ENCODE data around the gene ARCN1.

The ARCN1 gene

DNA sequence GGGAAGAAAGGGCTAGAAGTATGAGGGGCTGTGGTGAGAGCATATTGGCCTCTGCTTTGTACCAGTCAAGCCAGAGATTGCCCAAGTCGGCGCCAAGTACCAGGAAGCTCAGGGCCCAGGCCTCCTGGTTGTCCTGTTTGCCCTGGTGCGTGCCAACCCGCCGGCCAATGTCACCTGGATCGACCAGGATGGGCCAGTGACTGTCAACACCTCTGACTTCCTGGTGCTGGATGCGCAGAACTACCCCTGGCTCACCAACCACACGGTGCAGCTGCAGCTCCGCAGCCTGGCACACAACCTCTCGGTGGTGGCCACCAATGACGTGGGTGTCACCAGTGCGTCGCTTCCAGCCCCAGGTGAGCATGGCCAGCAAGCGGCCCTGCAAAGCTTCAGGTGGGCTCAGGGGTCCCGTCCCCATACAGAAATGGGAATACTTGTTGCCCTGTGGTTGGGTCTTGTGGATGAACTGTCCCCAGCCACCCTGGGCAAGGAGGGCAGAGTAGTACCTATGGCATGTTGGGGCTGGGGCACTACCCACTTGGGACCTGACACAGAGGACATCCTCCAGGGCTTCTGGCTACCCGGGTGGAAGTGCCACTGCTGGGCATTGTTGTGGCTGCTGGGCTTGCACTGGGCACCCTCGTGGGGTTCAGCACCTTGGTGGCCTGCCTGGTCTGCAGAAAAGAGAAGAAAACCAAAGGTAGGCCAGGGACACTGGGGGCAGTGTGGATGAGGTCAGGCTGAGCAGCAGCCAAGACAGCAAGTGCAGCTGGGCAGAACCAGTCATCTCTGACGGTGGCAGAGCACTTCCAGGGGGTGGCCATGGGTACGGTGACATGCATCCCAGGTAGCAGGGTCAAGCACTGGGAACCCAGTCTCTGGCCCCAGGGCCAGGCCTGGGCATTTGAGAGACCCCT, 39.1 kb upstream of the ARCN1 start:
- TF ChIP-seq CTCF (IDR thresholded peaks at IDR 0.05; ENCODE audit: low read depth, low read length), result no peak
- no peak overlapping the region for H3K4me3 ChIP-seq (ENCODE audit: low read depth, low read length)

DNA sequence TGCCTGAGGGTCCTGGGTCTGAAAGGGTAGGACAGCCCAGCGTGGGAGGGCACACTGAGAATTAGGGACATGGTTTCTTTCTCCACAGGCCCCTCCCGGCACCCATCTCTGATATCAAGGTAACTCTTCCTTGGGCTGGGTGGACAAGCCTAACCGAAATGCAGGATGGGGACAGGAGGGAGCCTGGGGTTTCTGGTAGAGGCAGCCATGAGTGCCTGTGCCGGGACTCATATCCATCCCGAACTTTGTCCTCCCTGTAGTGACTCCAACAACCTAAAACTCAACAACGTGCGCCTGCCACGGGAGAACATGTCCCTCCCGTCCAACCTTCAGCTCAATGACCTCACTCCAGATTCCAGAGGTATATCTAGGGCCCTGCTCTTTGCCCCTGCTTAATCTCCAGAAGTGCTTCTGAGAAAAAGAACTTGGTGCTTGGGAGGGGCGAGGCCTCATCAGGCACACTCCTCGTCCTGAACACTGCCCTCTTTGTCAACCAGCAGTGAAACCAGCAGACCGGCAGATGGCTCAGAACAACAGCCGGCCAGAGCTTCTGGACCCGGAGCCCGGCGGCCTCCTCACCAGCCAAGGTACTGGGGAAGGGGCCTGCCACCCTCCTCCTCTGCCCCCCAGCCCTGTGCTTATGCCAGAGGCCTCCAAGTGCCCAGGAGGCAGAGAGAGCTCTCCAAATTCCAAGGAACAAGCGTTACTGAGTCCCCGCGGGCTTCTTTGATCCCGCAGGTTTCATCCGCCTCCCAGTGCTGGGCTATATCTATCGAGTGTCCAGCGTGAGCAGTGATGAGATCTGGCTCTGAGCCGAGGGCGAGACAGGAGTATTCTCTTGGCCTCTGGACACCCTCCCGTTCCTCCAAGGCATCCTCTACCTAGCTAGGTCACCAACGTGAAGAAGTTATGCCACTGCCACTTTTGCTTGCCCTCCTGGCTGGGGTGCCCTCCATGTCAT, 38.2 kb upstream of the ARCN1 start:
- no peak overlapping the region for H3K4me3 ChIP-seq (ENCODE audit: low read depth, low read length)
- no peak for TF ChIP-seq CTCF (IDR thresholded peaks at IDR 0.05; ENCODE audit: low read depth, low read length)

DNA sequence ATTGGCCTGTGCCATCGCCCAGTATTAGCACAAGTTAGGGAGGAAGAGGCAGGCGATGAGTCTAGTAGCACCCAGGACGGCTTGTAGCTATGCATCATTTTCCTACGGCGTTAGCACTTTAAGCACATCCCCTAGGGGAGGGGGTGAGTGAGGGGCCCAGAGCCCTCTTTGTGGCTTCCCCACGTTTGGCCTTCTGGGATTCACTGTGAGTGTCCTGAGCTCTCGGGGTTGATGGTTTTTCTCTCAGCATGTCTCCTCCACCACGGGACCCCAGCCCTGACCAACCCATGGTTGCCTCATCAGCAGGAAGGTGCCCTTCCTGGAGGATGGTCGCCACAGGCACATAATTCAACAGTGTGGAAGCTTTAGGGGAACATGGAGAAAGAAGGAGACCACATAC, 36.9 kb upstream of the ARCN1 start:
- no peak overlapping the region for H3K4me3 ChIP-seq (ENCODE audit: low read depth, low read length)
- TF ChIP-seq CTCF (IDR thresholded peaks at IDR 0.05; ENCODE audit: low read depth, low read length), result no peak

DNA sequence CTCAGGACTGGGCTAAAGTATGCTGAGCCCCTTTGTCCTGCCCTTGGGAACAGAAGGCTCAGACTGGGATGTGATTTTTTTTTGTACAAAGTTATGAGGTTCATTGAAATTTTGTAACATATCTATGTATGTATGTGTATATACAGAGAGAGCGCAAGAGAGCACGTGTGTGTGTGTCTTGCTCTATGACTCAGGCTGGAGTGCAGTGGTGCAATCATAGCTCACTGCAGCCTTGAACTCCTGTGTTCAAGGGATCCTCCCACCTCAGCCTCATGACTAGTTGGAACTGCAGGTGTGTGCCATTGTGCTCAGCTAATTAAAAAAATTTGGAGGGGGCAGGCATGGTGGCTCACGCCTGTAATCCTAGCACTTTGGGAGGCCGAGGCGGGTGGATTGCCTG, 35.5 kb upstream of the ARCN1 start:
- no peak for TF ChIP-seq CTCF (IDR thresholded peaks at IDR 0.05; ENCODE audit: low read depth, low read length)
- no peak overlapping the region for H3K4me3 ChIP-seq (ENCODE audit: low read depth, low read length)

GRCh38 chr11:118537409-118537980, 34.7 kb upstream of the ARCN1 start:
- H3K4me3 ChIP-seq (ENCODE audit: low read depth, low read length), result no peak overlapping the region
- no peak for TF ChIP-seq CTCF (IDR thresholded peaks at IDR 0.05; ENCODE audit: low read depth, low read length)

- no peak for TF ChIP-seq CTCF (IDR thresholded peaks at IDR 0.05; ENCODE audit: low read depth, low read length)
- no peak overlapping the region for H3K4me3 ChIP-seq (ENCODE audit: low read depth, low read length)
Measured at GRCh38 chr11:118544010-118544646, 28.1 kb upstream of the ARCN1 start.

Data from WI38 (cell line).